Gastrocnemius medialis (tissue), 4 donors: ENCODE measurements around the gene MSS51.

Experiments
- POLR2A ChIP-seq, 2 donors: fragments of 450-650 bp; IDR thresholded peaks; one replicate each; pipeline ENCODE4 v1.6.1; 2017; ENCODE audit warnings: antibody characterized with exemption in 2 of 2, mild to moderate bottlenecking in 2 of 2, moderate library complexity in 2 of 2
- TF ChIP-seq, protein P1 (sequence below), 5 experiments: fragments of 450-650 bp in 3 of 5; fragments of 200-600 bp in 2 of 5; sonication (generic) in 2 of 5; IDR thresholded peaks in 4 of 5; conservative IDR thresholded peaks in 1 of 5; 1 replicate in 4 of 5; 2 replicates in 1 of 5; pipeline ENCODE4 v1.5.1; 2016 to 2019; ENCODE audit warnings: antibody characterized with exemption in 5 of 5, mild to moderate bottlenecking in 3 of 5, moderate library complexity in 3 of 5

DNA sequence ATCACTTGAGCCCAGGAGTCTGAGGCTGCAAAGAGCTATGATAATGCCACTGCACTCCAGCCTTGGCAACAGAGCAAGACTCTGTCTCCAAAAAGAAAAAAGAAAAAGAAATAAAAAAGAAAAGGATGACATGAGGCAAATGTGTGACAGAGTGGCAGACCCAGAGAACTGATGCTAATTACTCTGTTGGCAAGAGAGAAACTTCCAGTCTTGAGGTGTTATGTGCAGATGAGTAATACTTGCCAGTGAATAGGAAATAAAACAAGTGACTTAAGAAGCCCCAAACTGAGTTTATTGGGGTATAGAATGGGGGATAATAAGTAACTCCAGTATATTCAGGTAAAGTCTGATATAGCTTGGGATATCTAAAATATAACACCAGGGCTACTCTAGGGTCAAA, 10.1 kb downstream of the MSS51 start:
- TF ChIP-seq, protein P1, sequence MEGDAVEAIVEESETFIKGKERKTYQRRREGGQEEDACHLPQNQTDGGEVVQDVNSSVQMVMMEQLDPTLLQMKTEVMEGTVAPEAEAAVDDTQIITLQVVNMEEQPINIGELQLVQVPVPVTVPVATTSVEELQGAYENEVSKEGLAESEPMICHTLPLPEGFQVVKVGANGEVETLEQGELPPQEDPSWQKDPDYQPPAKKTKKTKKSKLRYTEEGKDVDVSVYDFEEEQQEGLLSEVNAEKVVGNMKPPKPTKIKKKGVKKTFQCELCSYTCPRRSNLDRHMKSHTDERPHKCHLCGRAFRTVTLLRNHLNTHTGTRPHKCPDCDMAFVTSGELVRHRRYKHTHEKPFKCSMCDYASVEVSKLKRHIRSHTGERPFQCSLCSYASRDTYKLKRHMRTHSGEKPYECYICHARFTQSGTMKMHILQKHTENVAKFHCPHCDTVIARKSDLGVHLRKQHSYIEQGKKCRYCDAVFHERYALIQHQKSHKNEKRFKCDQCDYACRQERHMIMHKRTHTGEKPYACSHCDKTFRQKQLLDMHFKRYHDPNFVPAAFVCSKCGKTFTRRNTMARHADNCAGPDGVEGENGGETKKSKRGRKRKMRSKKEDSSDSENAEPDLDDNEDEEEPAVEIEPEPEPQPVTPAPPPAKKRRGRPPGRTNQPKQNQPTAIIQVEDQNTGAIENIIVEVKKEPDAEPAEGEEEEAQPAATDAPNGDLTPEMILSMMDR (IDR thresholded peaks at IDR 0.05 in 4 of 5, conservative IDR thresholded peaks at IDR 0.05 in 1 of 5) = no peak
- no peak for TF ChIP-seq POLR2A (IDR thresholded peaks at IDR 0.05)
